Mucosa of descending colon (tissue), 3 donors: ENCODE measurements around the gene CACNB3. TPM values are rescaled to one million over a fixed set of nuclear protein-coding genes. Genes with fewer than 3 reads are reported as not detected.

Experiments used
- ATAC-seq: fragments of 200-7000 bp; cut with Tn5 transposase; one replicate; pipeline ENCODE4 v1.9.1; 2020; ENCODE audit warnings: mild to moderate bottlenecking, moderate library complexity
- DNase-seq, 3 donors: peaks; one replicate each; pipeline ENCODE4 v3.0.0-alpha.2; 2020
- H3K36me3 ChIP-seq: fragments of 200-600 bp; one replicate; pipeline ENCODE4 v1.8.0; 2021; ENCODE audit warnings: low read depth, mild to moderate bottlenecking
- H3K4me1 ChIP-seq: fragments of 200-600 bp; one replicate; pipeline ENCODE4 v1.8.0; 2021; ENCODE audit warnings: low read depth, mild to moderate bottlenecking
- H3K4me3 ChIP-seq: fragments of 200-600 bp; one replicate; pipeline ENCODE4 v1.8.0; 2021; ENCODE audit warnings: mild to moderate bottlenecking
- H3K9me3 ChIP-seq: fragments of 200-600 bp; one replicate; pipeline ENCODE4 v1.8.0; 2021; ENCODE audit warnings: mild to moderate bottlenecking
- CTCF ChIP-seq: fragments of 200-600 bp; IDR thresholded peaks from one replicate; pipeline ENCODE4 v1.8.0; 2022; ENCODE audit warnings: antibody characterized with exemption, mild to moderate bottlenecking
- intact Hi-C, 2 donors: fragments of 100-400 bp; cut with DNase I in 1 of 2; cut with micrococcal nuclease in 1 of 2; formaldehyde crosslinking; loops; one replicate each; pipeline versions ENCODE4 v1.11.0 to v1.11.1; 2022; cut with DNase I, micrococcal nuclease
- total RNA-seq, 3 donors: library from RNA; stranded (reverse); fragmentation: NEBNext Ultra II Directional in 2 of 3; extraction: Animal tissue kit (Norgen Biotek cat#: 25700) in 2 of 3; gene quantifications; one replicate each; pipeline versions ENCODE4 v1.2.1 to v1.2.4, GENCODE V29; 2021 to 2023
- donor health status: DM: no; HTN: no; CAD: no; lungs with moderate emphysema.
- donor health status: DM: no; HTN: no; CAD: no.
- donor health status: DM: no; HTN: yes; CAD: no.

The CACNB3 gene
- total RNA-seq, 3 donors from 2014 or later: 31.8 to 49.4 (median 45.1) TPM

GRCh38 chr12:48862760-48863159, 44.5 kb downstream of the CACNB3 start:
- no peak for DNase-seq
- no peak overlapping the region for H3K4me3 ChIP-seq
- TF ChIP-seq CTCF: no peak
- ATAC-seq: no peak
- intact Hi-C loops: no loop called here
- peaks cover 14% of the 10 kb centered on the region for H3K4me1 ChIP-seq
- no peaks in the 10 kb centered on the region for H3K36me3 ChIP-seq
- no peaks in the 10 kb centered on the region for H3K9me3 ChIP-seq

- H3K4me1 ChIP-seq: peaks cover 14% of the 10 kb centered on the region
- no peaks in the 10 kb centered on the region for H3K36me3 ChIP-seq
- ATAC-seq (no peak), DNase-seq (no peak)
- no peaks in the 10 kb centered on the region for H3K9me3 ChIP-seq
- intact Hi-C loops: no loop called here
- H3K4me3 ChIP-seq: no peak overlapping the region
- TF ChIP-seq CTCF: no peak
Observed at GRCh38 chr12:48863291-48863690, 45.0 kb downstream of the CACNB3 start.

- H3K9me3 ChIP-seq: no peaks in the 10 kb centered on the region
- H3K4me1 ChIP-seq: peaks cover 14% of the 10 kb centered on the region
- TF ChIP-seq CTCF: no peak
- no peaks in the 10 kb centered on the region for H3K36me3 ChIP-seq
- intact Hi-C loops: no loop called here
- ATAC-seq (peak; percentile 95), DNase-seq (peak; percentile 86 to 93 (median 87))
- H3K4me3 ChIP-seq: peak within 1 kb of the TSS; percentile 7
Observed at GRCh38 chr12:48865281-48866051, 47.2 kb downstream of the CACNB3 start, which contains the start of gene RND1. RND1 (minus strand) TSS chr12:48865870; CDS start chr12:48865767, 103 bp downstream.

- DNase-seq (no peak), ATAC-seq (peak; percentile 34)
- Histone ChIP-seq H3K36me3 (no peaks in the 10 kb centered on the region), H3K4me1 (peaks cover 14% of the 10 kb centered on the region), H3K4me3 (peak overlapping the region; percentile 7), H3K9me3 (no peaks in the 10 kb centered on the region)
- intact Hi-C loops: no loop called here
- TF ChIP-seq CTCF: no peak
Observed at GRCh38 chr12:48866052-48866711, 47.9 kb downstream of the CACNB3 start.

GRCh38 chr12:48868451-48868850, 50.2 kb downstream of the CACNB3 start:
- intact Hi-C loops: no loop called here

More at GRCh38 chr12:48868451-48868850, 50.2 kb downstream of the CACNB3 start:
- ATAC-seq: no peak
- H3K9me3 ChIP-seq: no peaks in the 10 kb centered on the region
- H3K36me3 ChIP-seq: no peaks in the 10 kb centered on the region
- no peak for DNase-seq
- no peak overlapping the region for H3K4me3 ChIP-seq
- TF ChIP-seq CTCF: no peak
- peaks cover 14% of the 10 kb centered on the region for H3K4me1 ChIP-seq
